ENCODE results near the gene SHKBP1. TPM values are rescaled to one million over a fixed set of nuclear protein-coding genes. Genes with fewer than 3 reads are reported as not detected.

The SHKBP1 gene
- total and polyA plus RNA-seq, 9 of the 15 experiments (the other 6 are each of a cell fraction or from before 2014, with no cell fraction given), result 1.2 to 58.1 (median 22.3) TPM

- TF ChIP-seq ZBTB49 (CRISPR knock-in tag; IDR thresholded peaks at IDR 0.05; ENCODE audit: borderline replicate concordance), result no peak
- no peak for TF ChIP-seq NEUROD1 (IDR thresholded peaks at IDR 0.05; ENCODE audit: borderline replicate concordance, low read depth, low read length, partially characterized antibody)
- TF ChIP-seq ZBTB40 (IDR thresholded peaks at IDR 0.05), result no peak
- no peak for TF ChIP-seq ZBTB40 (CRISPR knock-in tag; IDR thresholded peaks at IDR 0.05)
- no peak for TF ChIP-seq ZNF75A (CRISPR knock-in tag; IDR thresholded peaks at IDR 0.05)
- TF ChIP-seq SLC30A9 (CRISPR knock-in tag; IDR thresholded peaks at IDR 0.05), result no peak
- TF ChIP-seq ZFP91 (CRISPR knock-in tag; IDR thresholded peaks at IDR 0.05), result no peak
- no peak for TF ChIP-seq SNIP1 (IDR thresholded peaks at IDR 0.05; ENCODE audit: low read depth)
- TF ChIP-seq HEY1 (CRISPR knock-in tag; IDR thresholded peaks at IDR 0.05; ENCODE audit: borderline replicate concordance), result no peak
- TF ChIP-seq ZBTB33 (CRISPR knock-in tag; IDR thresholded peaks at IDR 0.05), result no peak
- no peak for TF ChIP-seq NR4A1 (CRISPR knock-in tag; IDR thresholded peaks at IDR 0.05)
- TF ChIP-seq NR4A1 (tag; IDR thresholded peaks at IDR 0.05), result no peak
Measured at GRCh38 chr19:40549007-40549708, 27.5 kb upstream of the SHKBP1 start (continued).

All from K562 (cell line).